GM20431 (cell line): ENCODE measurements around the gene DAB1.

Experiments
- in situ Hi-C: fragments of 300-500 bp; cut with MseI, MboI; formaldehyde crosslinking; loops from one replicate; pipeline ENCODE4 v1.15.0; 2020; ENCODE audit warnings: low sequenced_read_pairs; ENCODE audit not compliant: unreplicated experiment

Gene DAB1

DNA sequence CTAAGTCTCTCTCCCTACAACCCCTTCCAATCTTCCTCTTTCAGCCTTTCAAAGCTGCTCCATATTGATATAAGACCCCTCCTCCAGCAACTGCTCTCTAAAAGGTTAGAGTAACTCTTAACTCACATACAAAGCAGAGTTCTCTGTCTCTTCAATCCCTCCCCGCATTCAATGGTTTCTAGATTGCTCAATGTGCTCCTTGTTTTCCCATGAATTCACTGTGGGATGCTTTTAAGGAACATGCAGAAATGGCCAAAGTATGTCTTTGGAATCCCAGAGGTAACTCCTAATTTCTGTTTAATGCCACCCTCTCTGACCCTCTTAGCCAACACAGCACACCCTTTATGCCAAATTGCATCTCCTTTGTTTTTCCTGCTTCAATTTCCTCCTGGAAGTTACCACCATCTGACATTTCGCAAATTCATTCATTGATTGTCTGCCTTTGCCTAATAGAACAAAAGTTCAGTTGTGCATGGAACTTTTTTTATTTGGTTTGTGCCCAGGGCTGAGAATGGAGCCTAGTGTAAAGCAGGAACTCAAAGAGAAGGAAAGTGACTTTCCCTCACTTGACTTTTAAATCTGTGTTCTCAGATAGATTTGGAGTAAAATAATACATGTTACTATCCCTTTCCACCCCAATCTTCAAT lies 285.3 kb downstream of the DAB1 start:
- in situ Hi-C loops, result no loop called here

- in situ Hi-C loops, result no loop called here
Measured at GRCh38 chr1:57137980-57138379, 285.9 kb downstream of the DAB1 start.

DNA sequence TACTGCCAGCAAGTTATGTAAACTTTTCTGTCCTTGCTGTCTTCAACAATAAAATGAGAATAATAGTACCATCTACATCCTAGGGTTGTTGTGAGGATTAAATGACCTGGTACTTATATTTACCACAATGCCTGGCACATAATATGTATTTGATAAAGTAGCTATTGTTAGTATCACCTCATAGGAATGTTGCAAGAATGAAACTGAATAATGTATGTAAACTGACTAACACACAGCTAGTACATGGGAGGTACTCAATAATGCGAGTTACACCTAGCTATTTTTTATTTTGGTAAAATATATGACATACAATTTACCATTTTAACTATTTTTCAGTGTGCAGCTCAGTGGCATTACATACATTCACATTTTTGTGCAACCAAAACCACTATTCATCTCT lies 289.1 kb downstream of the DAB1 start:
- in situ Hi-C loops, result no loop called here

- in situ Hi-C loops, result no loop called here
Measured at GRCh38 chr1:57133686-57134085, 290.2 kb downstream of the DAB1 start.

DNA sequence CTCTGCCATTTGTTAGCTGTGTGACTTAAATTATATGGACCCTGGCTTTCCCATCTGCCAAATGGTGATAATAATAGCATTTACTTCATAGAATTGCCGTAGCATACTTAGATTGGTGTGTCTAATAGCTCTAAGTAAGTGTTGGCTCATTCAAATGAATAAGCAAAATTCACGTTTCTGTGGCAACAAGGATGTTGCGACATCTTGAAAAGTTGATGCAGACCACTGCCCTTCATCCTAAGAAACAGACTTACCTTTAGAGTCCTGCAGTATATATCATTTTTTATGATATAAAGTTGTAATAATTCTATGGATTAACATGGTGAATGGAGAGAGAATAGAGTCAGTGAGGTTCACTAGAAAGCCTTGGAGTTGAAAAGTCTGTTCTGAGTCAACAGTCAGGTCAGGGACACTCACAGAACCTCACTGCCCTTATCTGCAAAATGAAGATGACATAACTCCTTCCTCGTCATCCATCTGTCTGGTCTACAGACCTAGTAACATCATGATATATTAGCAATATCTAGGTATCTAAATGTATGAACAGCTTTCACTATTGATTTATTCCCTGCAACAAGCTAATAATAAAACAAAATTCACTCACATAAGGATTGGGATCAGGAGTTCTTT lies 290.8 kb downstream of the DAB1 start:
- in situ Hi-C loops, result no loop called here

- in situ Hi-C loops, result no loop called here
Measured at GRCh38 chr1:57131701-57132394, 292.0 kb downstream of the DAB1 start.

- in situ Hi-C loops, result no loop called here
Measured at GRCh38 chr1:57131257-57131656, 292.6 kb downstream of the DAB1 start.

GRCh38 chr1:57129865-57130264 lies 294.0 kb downstream of the DAB1 start:
- in situ Hi-C loops, result no loop called here

- in situ Hi-C loops, result no loop called here
Measured at GRCh38 chr1:57127976-57128375, 295.9 kb downstream of the DAB1 start.

- in situ Hi-C loops, result no loop called here
Measured at GRCh38 chr1:57124768-57125446, 299.0 kb downstream of the DAB1 start.

GRCh38 chr1:57124170-57124569 lies 299.7 kb downstream of the DAB1 start:
- in situ Hi-C loops, result no loop called here

- in situ Hi-C loops, result no loop called here
Measured at GRCh38 chr1:57122031-57122430, 301.8 kb downstream of the DAB1 start.

- in situ Hi-C loops, result no loop called here
Measured at GRCh38 chr1:57118948-57119603, 304.8 kb downstream of the DAB1 start.

DNA sequence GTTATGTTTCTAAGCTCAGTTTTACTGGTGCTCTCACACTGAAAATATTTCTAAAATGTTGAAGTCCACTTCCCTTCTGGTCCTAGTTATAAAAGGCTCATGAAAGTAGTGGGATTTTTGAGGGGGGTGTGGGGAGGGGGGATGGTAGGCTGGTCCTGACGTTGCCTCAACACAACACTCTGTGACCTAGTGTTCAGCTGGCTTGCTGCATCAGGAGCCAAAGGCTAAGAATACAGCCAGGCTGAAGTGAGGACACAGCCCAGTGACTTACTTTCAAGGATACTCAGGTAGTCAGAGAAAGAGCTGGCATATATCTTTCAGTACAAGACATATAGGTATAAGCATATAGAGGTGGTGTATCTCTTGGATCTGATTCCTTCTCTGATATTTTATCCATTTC lies 306.1 kb downstream of the DAB1 start:
- in situ Hi-C loops, result no loop called here

GRCh38 chr1:57116871-57117270 lies 307.0 kb downstream of the DAB1 start:
- in situ Hi-C loops, result no loop called here

DNA sequence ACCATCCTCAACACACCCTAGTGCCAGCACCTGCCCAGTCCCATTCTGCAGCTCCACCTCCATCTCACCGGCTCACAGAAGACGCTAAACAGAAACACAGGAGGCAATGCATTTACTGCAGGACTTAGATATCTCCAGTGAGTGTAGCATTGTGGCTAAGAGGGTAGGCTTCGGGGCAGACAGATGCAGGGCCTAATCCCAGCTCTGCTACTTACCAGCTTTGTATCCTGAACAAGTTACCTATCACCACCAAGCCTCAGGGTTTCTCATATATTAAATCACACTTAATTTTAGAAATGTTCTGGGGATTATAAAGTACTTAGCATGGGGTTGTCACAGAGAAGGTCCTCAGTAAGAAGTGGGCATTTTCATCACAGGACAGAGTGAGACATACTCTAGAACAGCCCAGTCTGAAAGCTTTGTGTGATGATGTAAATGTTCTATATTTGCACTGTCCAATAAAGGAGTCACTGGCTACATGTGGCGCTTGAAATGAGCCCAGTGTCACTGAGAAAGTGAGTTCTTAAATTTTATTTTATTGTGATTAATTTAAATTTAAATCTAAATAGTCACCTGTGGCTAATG lies 308.7 kb downstream of the DAB1 start:
- in situ Hi-C loops, result no loop called here

GRCh38 chr1:57112148-57112547 lies 311.7 kb downstream of the DAB1 start:
- in situ Hi-C loops, result no loop called here

- in situ Hi-C loops, result no loop called here
Measured at GRCh38 chr1:57111175-57111574, 312.7 kb downstream of the DAB1 start.

DNA sequence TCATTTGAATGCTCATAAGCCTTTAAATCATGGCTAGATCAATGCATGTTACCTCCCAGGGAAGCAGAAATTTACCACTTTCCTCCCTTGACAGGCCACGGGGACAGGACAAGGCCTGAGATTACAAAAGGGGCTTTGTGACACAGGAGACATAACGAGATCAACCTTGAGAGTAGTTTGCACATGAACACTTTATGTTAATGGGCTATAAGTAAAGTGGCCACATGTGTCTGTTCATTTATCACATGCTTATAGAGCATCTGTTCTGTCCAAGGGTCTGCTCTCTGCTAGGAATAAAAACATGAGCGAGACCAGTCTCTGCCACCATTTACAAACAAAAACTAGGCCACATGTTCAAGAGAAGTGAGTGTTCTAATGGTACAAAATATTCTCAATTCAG lies 314.0 kb downstream of the DAB1 start:
- in situ Hi-C loops, result no loop called here

DNA sequence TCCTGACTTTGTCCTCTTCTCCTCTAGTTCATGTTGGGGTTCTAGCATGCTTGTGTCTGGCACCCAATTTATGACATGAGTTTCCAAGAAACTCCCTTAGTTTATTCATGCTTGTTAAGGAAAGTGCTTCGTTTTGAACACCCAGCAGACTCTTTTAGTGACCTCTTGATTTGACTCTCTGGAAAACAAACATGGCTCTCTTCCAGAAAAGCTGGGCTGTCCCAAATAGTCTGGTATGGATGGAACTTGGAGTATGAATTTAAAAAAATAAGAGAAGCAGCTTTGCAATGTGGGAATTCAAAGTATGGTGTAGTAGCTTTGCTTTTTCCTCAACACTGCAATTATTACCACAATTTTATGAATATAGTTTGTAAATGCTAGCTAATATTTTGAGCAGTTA lies 314.6 kb downstream of the DAB1 start:
- in situ Hi-C loops, result no loop called here
